HCT116 (cell line): Measurements from ENCODE around the gene OR10H5. TPM values are rescaled to one million over a fixed set of nuclear protein-coding genes. Genes with fewer than 3 reads are reported as not detected.
A peak's percentile ranks its signal among the peaks of the same experiment; 100 is the strongest.

Experiments
- ATAC-seq: fragments of 200-7000 bp; cut with Tn5 transposase; 2 replicates; pipeline ENCODE4 v1.9.1; 2020; ENCODE audit warnings: mild to moderate bottlenecking, moderate library complexity
- BruUV-seq: library from RNA; stranded (reverse); fragments of 400-500 nt; replicated peaks from 2 replicates; lab custom pipeline; 2021; lab: Mats Ljungman, UMichigan
- CTCF ChIA-PET: fragments of 300-600 bp; sonication (Branson Sonifier 250); formaldehyde crosslinking; loops from one replicate; lab custom pipeline; 2021; ENCODE audit warnings: antibody characterized with exemption; lab: Charles Lee
- POLR2A ChIA-PET: fragments of 300-600, 350-600 bp; sonication (Branson Sonifier 250); formaldehyde crosslinking; loops from one replicate; lab custom pipeline; 2021; ENCODE audit warnings: antibody characterized with exemption; lab: Charles Lee
- RAD21 ChIA-PET, 2 experiments: fragments of 300-600 bp; sonication (Branson Sonifier 250); formaldehyde crosslinking; loops; one replicate each; lab custom pipeline; 2023; ENCODE audit warnings: low total read pairs in 2 of 2; ENCODE audit not compliant: uncharacterized antibody in 2 of 2, unreplicated experiment in 2 of 2, low non-redundant PET in 1 of 2; lab: Charles Lee
- DNase-seq: peaks from one replicate; pipeline ENCODE4 v3.0.0-alpha.2; 2010; ENCODE audit warnings: low read depth, low spot score
- H2AFZ ChIP-seq: fragments of 200-600 bp; shearing (Covaris generic), sonication (generic); 2 replicates; pipeline ENCODE4 v1.6.1; 2017; ENCODE audit warnings: low read depth, mixed run types, mixed read lengths, antibody characterized with exemption, low read length; ENCODE audit not compliant: poor library complexity, severe bottlenecking
- H3K27ac ChIP-seq: 2 replicates; pipeline ENCODE4 v1.5.1; 2012; ENCODE audit warnings: low read depth, low read length
- H3K27me3 ChIP-seq: fragments of 200-600 bp; sonication (generic); 2 replicates; pipeline ENCODE4 v1.6.1; 2016; ENCODE audit warnings: mixed run types, low read length, mixed read lengths; ENCODE audit not compliant: insufficient read depth
- H3K36me3 ChIP-seq, 2 experiments: fragments of 200-500 bp in 1 of 2; fragments of 200-600 bp in 1 of 2; sonication (Bioruptor generic) in 1 of 2; sonication (generic) in 1 of 2; 2 replicates each; pipeline versions ENCODE4 v1.5.1 to v1.6.1; 2014 to 2016; ENCODE audit warnings: low read length in 2 of 2, inconsistent platforms in 1 of 2, mixed read lengths in 1 of 2, mixed run types in 1 of 2; ENCODE audit not compliant: insufficient read depth in 2 of 2, control insufficient read depth in 1 of 2
- H3K4me1 ChIP-seq, 2 experiments: fragments of 200-600 bp in 1 of 2; sonication (generic) in 1 of 2; 2 replicates each; pipeline versions ENCODE4 v1.5.1 to v1.6.1; 2012 to 2017; ENCODE audit warnings: low read length in 2 of 2, inconsistent platforms in 1 of 2, mild to moderate bottlenecking in 1 of 2, mixed read lengths in 1 of 2, mixed run types in 1 of 2, moderate library complexity in 1 of 2; ENCODE audit not compliant: insufficient read depth in 2 of 2, control insufficient read depth in 1 of 2
- H3K4me2 ChIP-seq: fragments of 200-600 bp; sonication (generic); 2 replicates; pipeline ENCODE4 v1.6.1; 2017; ENCODE audit warnings: mixed run types, low read length, mixed read lengths
- H3K4me3 ChIP-seq, 2 experiments: fragments of 200-600 bp in 1 of 2; sonication (generic) in 1 of 2; replicated peaks in 1 of 2; 2 replicates each; pipeline ENCODE4 v1.5.1; 2011 to 2016; ENCODE audit warnings: low read length in 2 of 2, control low read depth in 1 of 2, low read depth in 1 of 2, mild to moderate bottlenecking in 1 of 2, mixed read lengths in 1 of 2, mixed run types in 1 of 2
- H3K79me2 ChIP-seq: fragments of 200-600 bp; sonication (generic); 2 replicates; pipeline ENCODE4 v1.6.1; 2017; ENCODE audit warnings: mild to moderate bottlenecking, mixed run types, low read length, moderate library complexity, mixed read lengths; ENCODE audit not compliant: insufficient read depth
- H3K9ac ChIP-seq: fragments of 200-600 bp; sonication (generic); 2 replicates; pipeline ENCODE4 v1.6.1; 2016; ENCODE audit warnings: low read length, mixed read lengths
- H3K9me2 ChIP-seq: fragments of 200-600 bp; sonication (generic), shearing (Covaris generic); 2 replicates; pipeline ENCODE4 v1.6.1; 2017; ENCODE audit warnings: mixed run types, mild to moderate bottlenecking, moderate library complexity; ENCODE audit not compliant: insufficient read depth
- H3K9me3 ChIP-seq, 2 experiments: fragments of 200-500 bp in 1 of 2; fragments of 200-600 bp in 1 of 2; sonication (Bioruptor generic) in 1 of 2; sonication (generic) in 1 of 2; 2 replicates each; pipeline ENCODE4 v1.6.1; 2014 to 2017; ENCODE audit warnings: low read length in 2 of 2, mixed read lengths in 2 of 2, inconsistent platforms in 1 of 2, low read depth in 1 of 2, mild to moderate bottlenecking in 1 of 2, mixed run types in 1 of 2, moderate library complexity in 1 of 2; ENCODE audit not compliant: control insufficient read depth in 1 of 2, insufficient read depth in 1 of 2
- H4K20me1 ChIP-seq: fragments of 200-600 bp; sonication (generic), shearing (Covaris generic); 2 replicates; pipeline ENCODE4 v1.6.1; 2017; ENCODE audit warnings: mixed run types, mild to moderate bottlenecking, moderate library complexity; ENCODE audit not compliant: insufficient read depth
- CBX3 ChIP-seq: IDR thresholded peaks from 2 replicates; pipeline ENCODE4 v1.6.1; 2012; ENCODE audit warnings: low read depth
- CEBPB ChIP-seq: IDR thresholded peaks from 2 replicates; pipeline ENCODE4 v1.6.1; 2012; ENCODE audit warnings: low read depth
- CTCF ChIP-seq, 3 experiments: fragments of 200-600 bp in 1 of 3; sonication (generic) in 1 of 3; IDR thresholded peaks in 2 of 3; conservative IDR thresholded peaks in 1 of 3; 2 replicates each; pipeline ENCODE4 v1.5.1; 2012 to 2017; ENCODE audit warnings: low read depth in 2 of 3, low read length in 2 of 3, antibody characterized with exemption in 1 of 3, borderline replicate concordance in 1 of 3, control low read depth in 1 of 3, mild to moderate bottlenecking in 1 of 3, mixed read lengths in 1 of 3, mixed run types in 1 of 3, moderate library complexity in 1 of 3; ENCODE audit not compliant: insufficient read depth in 1 of 3
- EZH2 ChIP-seq: fragments of 200-600 bp; sonication (generic); IDR thresholded peaks from 2 replicates; pipeline ENCODE4 v1.6.1; 2017; ENCODE audit warnings: antibody characterized with exemption, mixed run types
- EZH2phosphoT487 ChIP-seq: fragments of 200-600 bp; IDR thresholded peaks from 2 replicates; pipeline ENCODE4 v1.6.1; 2018; ENCODE audit warnings: antibody characterized with exemption, borderline replicate concordance
- FOSL1 ChIP-seq: IDR thresholded peaks from 2 replicates; pipeline ENCODE4 v1.6.1; 2012; ENCODE audit warnings: low read depth
- JUND ChIP-seq: IDR thresholded peaks from 2 replicates; pipeline ENCODE4 v1.6.1; 2012
- POLR2AphosphoS5 ChIP-seq: IDR thresholded peaks from 2 replicates; pipeline ENCODE4 v1.6.1; 2011; ENCODE audit warnings: mild to moderate bottlenecking, low read depth, low read length, moderate library complexity
- RAD21 ChIP-seq: IDR thresholded peaks from 2 replicates; pipeline ENCODE4 v1.6.1; 2012; ENCODE audit warnings: low read depth, mild to moderate bottlenecking
- REST ChIP-seq: IDR thresholded peaks from 2 replicates; pipeline ENCODE4 v1.6.1; 2012; ENCODE audit warnings: low read depth
- SRF ChIP-seq: IDR thresholded peaks from 2 replicates; pipeline ENCODE4 v1.6.1; 2012; ENCODE audit warnings: low read depth
- TCF7L2 ChIP-seq: IDR thresholded peaks from 2 replicates; pipeline ENCODE4 v1.7.0; 2011; ENCODE audit warnings: borderline replicate concordance, inconsistent platforms; ENCODE audit not compliant: insufficient read depth, insufficient read length; ENCODE audit errors: extremely low read depth
- ZBTB33 ChIP-seq: IDR thresholded peaks from 2 replicates; pipeline ENCODE4 v1.6.1; 2011; ENCODE audit warnings: mild to moderate bottlenecking, low read length, moderate library complexity; ENCODE audit not compliant: insufficient replicate concordance; ENCODE audit errors: extremely low read depth
- ZFX ChIP-seq: fragments of 450-650 bp; IDR thresholded peaks from 2 replicates; pipeline ENCODE4 v1.6.1; 2017
- ZNF274 ChIP-seq: fragments of 200-500 bp; sonication (Bioruptor generic); IDR thresholded peaks from 2 replicates; pipeline ENCODE4 v1.6.1; 2014; ENCODE audit warnings: mild to moderate bottlenecking, low read depth, low read length, inconsistent platforms
- intact Hi-C: fragments of 100-400 bp; cut with micrococcal nuclease; formaldehyde crosslinking; loops from 2 replicates; pipeline ENCODE4 v1.10.0; 2022
- total RNA-seq: library from RNA; stranded (reverse); gene quantifications from one replicate; pipeline ENCODE4 v1.2.1, GENCODE V29; 2021; ENCODE audit not compliant: unreplicated experiment

The OR10H5 gene
- total RNA-seq, 1 experiment from 2014 or later = not detected

GRCh38 chr19:15810335-15810734 lies 22.9 kb downstream of the OR10H5 start:
- POLR2A ChIA-PET = interaction anchor here (1.3 kb wide), 1 partner anchor 375 kb away, joined by 3 read pairs; the partner anchor contains the start of gene FAM32A
- DNase-seq = no peak
- CTCF ChIA-PET = interaction anchor here (1.0 to 1.7 kb wide), 7 partner anchors 9 to 232 kb away, joined by 3 to 8 read pairs (median 4); partner anchors contain the start of gene CYP4F11

More at GRCh38 chr19:15810335-15810734, 22.9 kb downstream of the OR10H5 start:
- TF ChIP-seq ZNF274 (no peak), FOSL1 (no peak), EZH2 (no peak), TCF7L2 (no peak), SRF (no peak), CBX3 (peak; percentile 28; the same call in 1 of the 2 replicates), ZFX (no peak), POLR2AphosphoS5 (no peak), JUND (0 out of 2 replicates have a peak, but pooled peaks have one; percentile 8), EZH2phosphoT487 (no peak), REST (no peak), CEBPB (no peak), CTCF (IDR thresholded peaks at IDR 0.05 in 2 of 3, conservative IDR thresholded peaks at IDR 0.05 in 1 of 3; ENCODE audit: borderline replicate concordance in 1 of 3, insufficient read depth in 1 of 3, low read depth in 2 of 3, low read length in 2 of 3) (peak; percentile 63 to 79 (median 67); a peak in 5 of 6 replicates), RAD21 (peak; percentile 79), ZBTB33 (no peak)
- intact Hi-C loops = loop anchor here (1.0 kb wide), 2 partner anchors 181 to 226 kb away; no protein-coding TSS in a partner anchor
- no peaks in the 10 kb centered on the region for H3K36me3 ChIP-seq
- H3K27ac ChIP-seq = no peak overlapping the region
- H3K9me2 ChIP-seq = no peaks in the 10 kb centered on the region
- no TSS peak for BruUV-seq
- peak; percentile 60 for ATAC-seq
- no peaks in the 10 kb centered on the region for H4K20me1 ChIP-seq
- peak overlapping the region; percentile 45 for H3K4me2 ChIP-seq
- peak overlapping the region; percentile 40 for H2AFZ ChIP-seq
- H3K27me3 ChIP-seq = no peaks in the 10 kb centered on the region
- H3K9me3 ChIP-seq = no peaks in the 10 kb centered on the region
- H3K4me1 ChIP-seq = peaks cover 27 to 44% of the 10 kb centered on the region in 2 experiments
- peak overlapping the region; percentile 12; the same call in 1 of the 2 replicates for H3K9ac ChIP-seq
- no peak overlapping the region for H3K4me3 ChIP-seq
- RAD21 ChIA-PET = interaction anchor here (0.7 to 1.0 kb wide), 2 partner anchors 180 to 181 kb away, joined by 3 read pairs; no protein-coding TSS in a partner anchor
- no peaks in the 10 kb centered on the region for H3K79me2 ChIP-seq
